GM12864 (cell line): ENCODE data around the gene PRKCSH.
A peak's percentile ranks its signal among the peaks of the same experiment; 100 is the strongest.
"Not testable (repeated sequence)": the region's sequence is repeated elsewhere in the genome, so short reads cannot be mapped to it uniquely, and the experiment has no call there.

ENCODE experiments used
- DNase-seq: peaks from one replicate; pipeline ENCODE4 v3.0.0-alpha.2; 2011; ENCODE audit warnings: low read depth
- H3K4me3 ChIP-seq: 2 replicates; pipeline ENCODE4 v1.5.1; 2011; ENCODE audit warnings: mild to moderate bottlenecking, low read depth, low read length, control low read depth
- TF ChIP-seq, protein P1 (sequence below): IDR thresholded peaks from 2 replicates; pipeline ENCODE4 v1.5.1; 2011; ENCODE audit warnings: low read depth, mild to moderate bottlenecking, moderate library complexity, low read length, control low read depth, inconsistent platforms; ENCODE audit errors: missing control alignments

Gene PRKCSH

DNA sequence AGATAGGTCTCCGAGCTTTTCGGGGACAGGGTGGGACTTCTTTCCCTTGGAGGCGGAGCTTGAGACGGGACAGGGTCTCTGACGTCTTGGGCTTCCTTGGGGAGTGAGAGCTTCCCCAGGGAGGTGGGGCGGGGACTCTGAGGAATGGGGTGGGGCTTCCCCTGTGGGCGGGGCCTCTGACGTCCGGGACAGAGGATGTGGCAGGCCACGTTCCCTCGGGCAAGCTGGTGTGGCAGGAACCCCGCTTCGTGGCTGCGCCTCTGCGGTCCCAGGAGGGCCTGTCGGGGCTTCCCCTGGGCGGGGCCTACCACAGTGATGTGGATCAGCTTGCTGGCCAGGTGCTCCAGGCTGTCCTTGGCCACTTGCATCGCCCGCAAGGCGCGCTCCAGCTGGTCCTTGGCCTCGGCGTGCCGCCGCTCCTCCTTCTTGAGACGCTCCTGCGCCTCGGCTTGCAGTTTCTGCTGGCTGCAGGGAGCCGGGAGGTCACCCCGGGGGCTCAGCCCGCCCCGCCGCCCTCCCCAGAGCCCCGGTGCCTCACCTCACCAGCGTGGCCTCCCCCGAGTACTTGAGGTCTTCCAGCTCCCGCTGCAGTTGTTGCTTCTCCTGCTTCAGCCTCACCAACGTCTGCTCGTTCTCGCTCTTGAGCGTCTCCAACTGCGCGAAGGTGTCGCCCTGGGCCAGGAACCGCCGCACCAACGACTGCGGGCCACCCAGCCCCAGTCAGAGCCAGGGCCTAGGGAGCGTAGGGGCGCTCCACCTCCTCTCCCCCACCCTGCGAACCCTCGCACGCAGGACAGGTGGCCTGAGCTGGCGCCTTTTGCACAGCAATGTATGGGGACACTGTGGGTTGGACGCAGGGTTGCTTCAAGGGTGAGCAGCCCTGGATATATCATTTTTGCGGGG lies 13.0 kb upstream of the PRKCSH start:
- peak; percentile 50 for DNase-seq
- TF ChIP-seq, protein P1, sequence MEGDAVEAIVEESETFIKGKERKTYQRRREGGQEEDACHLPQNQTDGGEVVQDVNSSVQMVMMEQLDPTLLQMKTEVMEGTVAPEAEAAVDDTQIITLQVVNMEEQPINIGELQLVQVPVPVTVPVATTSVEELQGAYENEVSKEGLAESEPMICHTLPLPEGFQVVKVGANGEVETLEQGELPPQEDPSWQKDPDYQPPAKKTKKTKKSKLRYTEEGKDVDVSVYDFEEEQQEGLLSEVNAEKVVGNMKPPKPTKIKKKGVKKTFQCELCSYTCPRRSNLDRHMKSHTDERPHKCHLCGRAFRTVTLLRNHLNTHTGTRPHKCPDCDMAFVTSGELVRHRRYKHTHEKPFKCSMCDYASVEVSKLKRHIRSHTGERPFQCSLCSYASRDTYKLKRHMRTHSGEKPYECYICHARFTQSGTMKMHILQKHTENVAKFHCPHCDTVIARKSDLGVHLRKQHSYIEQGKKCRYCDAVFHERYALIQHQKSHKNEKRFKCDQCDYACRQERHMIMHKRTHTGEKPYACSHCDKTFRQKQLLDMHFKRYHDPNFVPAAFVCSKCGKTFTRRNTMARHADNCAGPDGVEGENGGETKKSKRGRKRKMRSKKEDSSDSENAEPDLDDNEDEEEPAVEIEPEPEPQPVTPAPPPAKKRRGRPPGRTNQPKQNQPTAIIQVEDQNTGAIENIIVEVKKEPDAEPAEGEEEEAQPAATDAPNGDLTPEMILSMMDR: no peak
- peak overlapping the region; percentile 41 for H3K4me3 ChIP-seq

DNA sequence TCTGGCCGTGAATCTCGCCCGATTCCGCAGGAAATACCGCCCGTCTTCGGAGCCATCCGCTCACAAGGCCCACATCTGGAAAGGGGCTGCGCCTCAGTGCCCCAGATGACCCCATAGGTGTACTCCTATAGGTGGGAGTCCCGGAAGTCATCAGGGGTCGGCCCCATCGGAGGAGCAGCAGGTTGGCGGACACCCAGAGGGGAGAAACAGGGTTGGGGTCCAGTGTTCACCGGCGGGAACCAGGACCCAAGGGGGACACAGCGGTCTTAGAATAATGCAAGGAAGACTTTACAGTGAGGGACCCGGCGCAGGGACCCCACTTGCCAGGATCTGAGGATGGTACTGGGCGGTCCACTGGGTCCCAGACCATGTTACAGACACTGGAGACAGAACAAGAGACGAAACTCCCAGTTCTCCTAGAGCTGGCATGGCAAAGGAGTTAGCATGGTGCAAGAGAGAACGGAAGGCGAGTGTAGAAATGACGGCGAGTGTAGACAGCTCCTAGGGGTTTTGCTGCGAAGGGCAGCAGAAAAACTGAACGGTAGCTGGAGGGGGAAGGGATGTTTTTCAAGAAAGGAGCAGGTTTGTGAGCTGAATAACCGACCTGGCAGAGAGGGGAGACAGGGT lies 12.2 kb upstream of the PRKCSH start:
- TF ChIP-seq, protein P1: no peak
- no peak for DNase-seq
- no peak overlapping the region for H3K4me3 ChIP-seq

DNA sequence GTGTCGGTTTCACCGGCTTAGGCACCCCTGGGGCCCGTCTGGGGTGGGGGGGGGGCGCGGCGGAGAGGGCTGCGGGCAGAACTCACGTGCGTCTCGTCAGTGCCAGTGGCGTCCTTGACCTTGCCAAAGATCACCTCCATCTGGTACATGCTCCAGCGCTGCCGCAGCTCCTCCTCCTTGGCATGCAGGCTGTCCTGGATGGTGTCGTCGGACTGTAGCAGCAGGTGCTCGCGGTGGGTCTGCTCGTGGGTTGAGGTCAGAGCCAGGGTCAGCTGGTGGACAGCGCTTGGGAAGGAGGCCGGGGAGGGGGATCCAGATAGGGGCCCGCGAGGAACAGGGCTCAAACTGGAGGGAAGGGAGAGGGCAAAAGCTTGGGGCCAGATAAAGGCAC lies 11.6 kb upstream of the PRKCSH start:
- TF ChIP-seq, protein P1: no peak
- H3K4me3 ChIP-seq: no peak overlapping the region
- no peak for DNase-seq

DNA sequence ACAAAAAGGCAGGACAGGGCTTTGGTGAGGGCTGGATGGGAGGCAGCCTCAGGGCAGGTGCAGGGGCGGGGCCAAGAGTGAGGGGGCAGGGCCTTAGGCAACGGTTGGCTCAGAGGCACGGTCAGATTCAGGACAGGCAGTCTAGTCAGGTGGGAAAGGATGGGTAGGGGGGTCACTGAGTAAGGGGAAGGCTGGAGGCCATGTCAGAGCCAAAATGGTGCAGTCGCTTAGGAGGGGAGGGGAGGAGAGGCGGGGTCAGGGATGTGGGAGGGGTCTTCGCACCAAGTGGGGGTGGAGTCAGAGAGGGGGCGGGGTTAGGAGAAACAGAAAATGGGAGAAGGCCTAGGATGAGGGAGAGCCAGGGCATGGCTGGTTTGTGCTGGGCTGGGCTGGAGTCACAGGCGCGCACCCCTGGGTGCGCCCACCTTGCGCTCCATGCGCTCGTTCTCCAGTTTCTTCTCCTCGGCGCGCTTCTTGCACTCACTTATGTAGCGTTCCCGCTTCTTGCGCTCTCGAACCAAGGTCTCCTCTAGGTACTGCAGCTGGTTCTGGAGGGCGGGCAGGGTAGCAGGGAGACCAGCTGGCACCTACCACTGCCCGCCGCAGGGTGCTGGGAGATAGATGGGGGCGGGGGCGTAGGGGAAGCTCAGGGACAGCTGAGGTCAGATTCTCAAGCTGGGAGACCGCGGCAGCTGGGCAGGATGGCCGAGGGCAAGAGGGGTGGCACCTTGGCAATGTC lies 9.5 kb upstream of the PRKCSH start:
- no peak for DNase-seq
- TF ChIP-seq, protein P1: no peak
- no peak overlapping the region for H3K4me3 ChIP-seq

DNA sequence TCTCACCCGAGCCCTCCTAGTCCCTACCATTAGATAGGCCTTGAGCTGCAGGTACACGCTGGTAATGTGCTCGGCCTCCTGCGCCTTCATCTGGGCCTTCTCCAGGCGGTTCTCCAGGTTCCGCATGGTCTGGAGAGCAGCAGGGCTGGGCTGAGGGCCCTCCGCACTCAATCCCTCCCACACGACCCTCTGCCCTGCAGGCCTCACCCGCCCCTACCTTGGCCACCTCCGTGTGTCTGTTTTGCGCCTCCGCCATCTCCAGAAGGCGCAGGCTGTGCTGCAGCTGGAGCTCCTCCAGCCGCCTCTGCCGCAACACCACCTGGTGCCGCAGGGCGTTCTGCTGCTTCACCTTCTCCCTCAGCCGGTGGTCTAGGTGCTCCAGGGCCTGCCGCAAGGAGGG lies 8.8 kb upstream of the PRKCSH start:
- TF ChIP-seq, protein P1: no peak
- DNase-seq: no peak
- H3K4me3 ChIP-seq: no peak overlapping the region

DNA sequence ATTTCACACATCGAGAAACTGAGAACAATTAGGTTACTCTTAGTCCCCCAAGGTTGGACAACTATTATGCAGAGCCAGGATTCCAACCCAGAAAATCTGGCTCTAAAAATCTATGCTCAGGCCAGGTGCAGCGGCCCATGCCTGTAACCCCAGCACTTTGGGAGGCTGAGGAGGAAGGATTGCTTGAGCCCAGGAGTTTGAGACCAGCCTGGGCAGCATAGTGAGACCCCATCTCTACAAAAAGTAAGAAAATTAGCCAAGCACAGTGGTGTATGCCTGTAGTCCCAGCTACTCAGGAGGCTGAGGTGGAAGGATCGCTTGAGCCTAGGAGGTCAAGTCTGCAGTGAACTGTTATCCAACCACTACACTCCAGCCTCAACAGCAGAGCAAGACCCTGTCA lies 1.9 kb upstream of the PRKCSH start:
- DNase-seq, H3K4me3 ChIP-seq: not testable (repeated sequence)

DNA sequence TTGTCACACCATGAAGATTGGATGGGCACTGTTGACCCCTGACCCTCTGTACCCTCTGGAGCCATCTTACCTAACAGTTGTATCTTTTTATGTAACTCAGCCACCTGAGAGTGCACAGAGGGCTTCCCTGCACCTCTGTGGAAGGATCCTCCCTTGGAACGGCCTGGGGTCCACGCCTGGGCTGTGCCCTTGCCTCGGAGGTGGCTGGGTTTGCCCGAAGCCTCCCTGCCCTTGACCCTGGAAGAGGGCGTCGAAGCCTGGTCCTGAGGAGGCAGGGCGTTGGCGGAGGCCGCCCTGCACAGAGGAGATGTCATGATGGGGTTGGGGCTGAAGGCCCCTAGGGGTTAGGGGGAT lies 755 bp upstream of the PRKCSH start:
- no peak for DNase-seq
- H3K4me3 ChIP-seq: peak overlapping the region; percentile 65
- TF ChIP-seq, protein P1: no peak
